Limb (tissue), 2 donors: ENCODE measurements around the gene PPP1R17.

ENCODE experiments used
- DNase-seq, 2 donors: peaks; one replicate each; pipeline ENCODE4 v3.0.0-alpha.2; 2016; ENCODE audit errors: extremely low spot score in 2 of 2

The PPP1R17 gene

DNA sequence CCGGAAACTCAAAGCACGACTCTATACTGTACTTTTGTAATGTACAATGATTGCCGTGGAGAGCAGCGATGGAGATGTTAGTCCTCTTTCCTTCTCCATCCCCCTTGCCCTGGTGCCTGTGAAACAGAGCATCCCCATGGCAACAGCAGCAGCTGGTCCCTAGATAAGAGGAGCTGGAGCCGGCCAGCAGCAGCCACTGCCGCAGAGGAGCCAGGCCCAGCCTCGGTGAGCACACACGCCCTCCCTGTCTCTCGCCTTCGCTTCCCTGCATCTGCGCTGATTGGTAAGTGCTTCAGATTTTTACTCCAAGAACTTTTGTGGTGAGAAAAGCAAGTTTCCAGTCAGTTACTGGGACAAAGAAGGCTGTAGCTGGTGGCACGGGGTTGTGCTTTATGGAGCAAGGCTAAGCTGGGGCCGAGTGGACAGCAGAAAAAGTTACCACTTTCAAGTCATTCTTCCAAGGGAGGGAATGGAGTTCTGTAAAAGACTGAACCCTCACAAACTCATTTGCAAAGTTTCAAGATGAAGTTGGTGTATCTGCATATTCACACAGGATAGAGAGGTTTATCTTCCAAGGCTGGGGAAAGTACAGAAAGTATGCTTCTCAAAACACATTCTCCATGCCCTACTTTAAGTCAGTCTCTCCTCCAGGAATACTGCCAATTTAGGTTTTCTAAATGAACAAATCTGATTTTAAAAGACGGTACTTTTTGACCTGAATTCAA, at the start of gene PPP1R17:
Gene PPP1R17, plus strand, starts transcription at position 192 of the 725 bp plus-strand sequence. CDS start 5,227 bp downstream, outside the sequence.
- peak in 1 of 2 donors; percentile 44 for DNase-seq

DNA sequence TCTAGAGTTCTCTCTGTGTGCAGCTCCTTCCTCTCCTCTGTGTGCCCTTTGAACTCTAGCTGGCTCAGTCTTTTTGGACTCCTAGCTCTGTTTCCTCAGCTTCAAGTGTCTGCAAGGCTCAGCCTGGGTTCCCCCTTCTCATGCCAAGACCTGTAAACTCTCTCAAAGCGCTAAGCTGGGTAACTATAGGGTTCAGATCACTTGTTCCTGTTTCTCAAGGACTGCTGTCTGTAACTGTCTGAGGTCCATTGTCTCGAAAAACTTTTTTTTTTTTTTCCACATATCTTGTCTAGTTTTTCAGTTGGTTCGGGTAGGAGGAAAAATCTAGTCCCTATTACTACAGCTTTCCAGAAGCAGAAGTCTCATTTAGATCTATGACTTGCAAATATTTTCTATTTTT, 46.6 kb upstream of the PPP1R17 start:
- no peak for DNase-seq

DNA sequence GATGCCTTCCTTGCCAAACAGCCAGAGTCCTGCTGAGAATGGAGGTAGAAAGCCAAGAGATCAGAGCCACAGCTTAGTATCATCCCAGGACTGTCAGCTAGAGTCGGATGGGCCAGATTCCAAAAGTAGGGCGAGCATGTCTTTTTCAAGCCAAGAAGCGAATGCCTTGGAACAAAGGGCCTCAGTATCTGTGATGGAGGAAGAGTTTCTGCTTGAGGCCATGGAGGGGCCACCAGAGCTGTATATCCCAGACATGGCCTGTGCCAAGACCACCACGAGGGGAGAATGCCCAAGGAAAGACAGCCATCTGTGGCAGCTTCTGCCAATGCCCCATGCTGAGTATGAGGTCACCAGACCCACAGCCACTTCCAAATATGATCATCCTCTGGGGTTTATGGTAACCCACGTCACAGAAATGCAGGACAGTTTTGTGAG, 44.3 kb upstream of the PPP1R17 start:
- no peak for DNase-seq

DNA sequence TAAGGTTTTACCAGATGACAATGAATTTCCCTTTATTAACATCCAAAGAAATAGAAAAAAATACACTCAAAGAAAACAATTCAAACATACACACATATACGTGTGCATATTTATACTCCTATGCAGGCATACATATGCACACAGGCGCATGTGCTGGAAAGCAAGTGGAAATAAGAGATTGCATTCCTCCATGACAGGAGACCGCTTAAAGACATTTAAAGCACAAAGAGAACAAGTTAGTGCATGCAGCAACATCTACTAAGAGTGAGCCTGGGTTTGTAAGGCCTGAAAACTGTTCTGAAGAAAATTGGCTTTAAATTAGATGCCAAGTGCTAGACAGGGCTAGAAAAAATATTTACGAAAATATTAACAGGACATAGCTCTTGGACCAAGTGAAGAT, 40.1 kb upstream of the PPP1R17 start:
- DNase-seq = no peak

DNA sequence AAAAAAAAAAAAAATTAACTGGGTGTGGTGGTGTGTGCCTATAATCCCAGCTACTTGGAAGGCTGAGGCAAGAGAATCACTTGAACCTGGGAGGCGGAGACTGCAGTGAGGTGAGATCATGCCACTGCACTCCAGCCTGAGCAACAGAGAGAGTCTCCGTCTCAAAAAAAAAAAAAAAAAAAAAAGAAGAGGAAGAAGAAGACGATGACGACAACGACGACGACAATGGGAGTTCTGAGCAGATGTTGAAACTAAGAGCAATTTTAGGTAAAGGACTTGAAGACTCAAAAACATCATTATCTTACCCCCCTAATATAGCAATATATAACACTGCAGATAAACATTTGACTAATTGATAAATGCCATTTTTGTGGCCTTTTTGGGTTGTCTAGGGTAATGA, 39.5 kb upstream of the PPP1R17 start:
- no peak for DNase-seq

DNA sequence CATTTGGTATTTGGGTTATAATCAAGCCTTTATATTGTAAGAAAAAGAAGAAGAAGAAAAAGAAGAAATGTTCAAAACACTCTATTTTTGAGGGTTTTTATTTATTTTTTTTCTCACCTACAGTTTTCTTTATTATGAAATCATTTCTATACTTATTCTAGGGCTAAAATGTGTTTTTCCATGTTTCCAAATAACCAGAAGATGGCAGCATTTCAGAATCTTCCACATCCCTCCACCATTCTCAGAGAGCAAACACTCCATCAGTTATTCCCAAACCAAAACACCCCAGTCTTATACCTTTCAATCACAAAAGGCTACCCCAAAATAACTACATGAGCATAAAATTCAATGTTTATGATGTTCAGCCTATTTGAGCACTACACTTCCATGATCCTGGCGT, 38.7 kb upstream of the PPP1R17 start:
- DNase-seq = no peak

DNA sequence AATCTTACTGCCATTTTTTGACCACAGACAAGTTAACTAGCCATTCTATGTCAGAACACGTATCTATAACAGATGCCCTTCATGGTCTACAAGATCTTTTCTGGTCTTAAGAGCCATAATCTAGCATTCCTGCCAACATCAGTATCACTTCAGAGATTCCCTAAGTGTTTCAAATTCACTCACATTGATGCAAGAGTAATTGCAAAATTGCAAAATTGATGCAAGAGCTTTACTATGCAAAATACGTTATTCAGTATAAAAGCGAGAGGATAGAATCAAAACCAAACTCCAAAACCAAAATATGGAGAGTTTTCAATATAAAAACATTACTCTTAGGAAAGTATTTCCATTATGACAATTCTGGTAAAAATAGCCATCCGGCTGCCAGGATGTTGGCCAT, 38.1 kb upstream of the PPP1R17 start:
- DNase-seq = no peak

DNA sequence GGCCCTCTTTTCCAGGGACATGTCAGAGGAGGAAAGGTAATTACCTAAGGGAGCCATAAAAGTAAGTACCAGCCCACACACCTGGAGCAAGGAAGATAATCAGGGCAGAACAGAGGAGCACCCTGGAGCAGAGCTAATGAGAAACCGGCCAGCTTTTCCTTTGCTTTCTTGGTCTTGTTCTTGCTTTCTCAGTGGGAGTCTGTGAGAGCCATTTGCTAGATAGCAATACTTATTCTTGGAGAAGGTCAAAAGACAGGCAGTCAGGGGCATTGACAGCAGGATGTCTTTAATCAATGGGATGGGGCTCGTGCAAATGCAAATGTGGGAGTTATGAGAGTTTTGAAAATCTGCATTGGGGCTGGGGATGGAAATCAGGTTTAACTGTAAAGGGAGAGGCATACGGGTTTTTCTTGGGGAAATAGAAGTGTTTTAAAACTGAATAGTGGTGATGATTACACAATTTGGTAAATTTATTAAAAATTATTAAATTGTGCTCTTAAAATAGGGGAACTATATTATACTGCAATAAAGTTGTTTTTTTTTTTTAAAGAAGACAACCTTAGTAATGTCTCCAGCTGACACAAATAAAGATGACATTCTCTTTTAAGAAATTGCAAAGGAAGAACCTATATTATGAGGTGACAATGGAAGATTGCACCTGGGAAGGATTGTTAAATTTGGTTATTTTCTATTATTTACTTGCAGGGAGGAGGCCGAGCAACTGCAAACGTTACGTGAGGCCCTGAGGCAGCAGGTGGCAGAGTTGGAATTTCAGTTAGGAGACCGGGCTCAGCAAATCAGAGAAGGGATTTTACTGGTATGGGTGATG, 35.6 kb upstream of the PPP1R17 start:
- no peak for DNase-seq

DNA sequence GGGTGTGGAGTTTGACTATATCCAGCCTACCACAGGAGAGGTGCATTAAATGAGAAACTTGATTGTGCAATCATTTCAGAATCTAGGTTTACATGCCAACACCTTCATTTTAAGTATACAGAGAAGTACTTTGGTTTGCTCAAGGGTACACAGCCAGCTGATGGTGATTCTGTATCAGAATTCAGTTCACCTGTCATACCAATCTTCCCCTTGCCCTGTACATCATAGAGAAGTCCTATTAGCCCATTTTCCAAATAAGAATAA, 35.0 kb upstream of the PPP1R17 start:
- DNase-seq = no peak

DNA sequence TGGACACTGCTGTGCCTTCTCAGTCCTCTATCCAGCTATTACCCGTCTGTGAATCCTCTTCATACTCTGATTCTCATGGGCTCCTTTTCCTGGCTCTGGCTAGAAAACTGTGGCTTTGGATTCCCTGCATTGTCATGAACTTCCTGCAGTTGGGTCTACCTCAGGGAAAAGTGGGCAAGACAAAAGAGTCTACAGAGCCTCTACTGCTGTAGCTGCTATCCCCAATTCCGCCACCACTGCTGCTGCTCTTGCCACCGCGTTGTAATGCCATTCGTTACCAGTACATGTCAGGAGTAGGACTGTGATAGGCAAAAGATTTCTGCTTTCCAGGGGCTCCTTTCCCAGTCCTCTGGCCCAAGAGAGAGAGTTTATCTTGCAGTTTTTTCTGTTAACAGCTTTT, 23.9 kb upstream of the PPP1R17 start:
- DNase-seq = no peak

DNA sequence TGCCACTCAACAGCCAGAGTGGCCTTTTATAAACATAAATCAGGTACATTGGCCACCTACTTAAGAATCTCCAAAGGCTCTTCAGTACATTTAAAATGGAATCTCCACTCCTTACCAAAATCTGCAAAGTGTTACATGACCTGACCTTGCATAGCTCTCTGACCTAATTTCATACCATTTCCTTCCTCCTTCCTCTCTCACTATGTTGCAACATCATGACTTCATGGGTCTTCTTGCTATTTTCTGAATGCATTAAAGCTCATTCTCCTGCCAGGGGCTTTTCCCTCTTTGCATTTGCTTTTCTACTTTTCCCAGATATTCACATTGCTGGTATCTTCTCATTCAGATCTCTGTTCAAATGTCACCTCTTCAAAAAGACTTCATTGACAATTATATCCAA, 22.1 kb upstream of the PPP1R17 start:
- no peak for DNase-seq

DNA sequence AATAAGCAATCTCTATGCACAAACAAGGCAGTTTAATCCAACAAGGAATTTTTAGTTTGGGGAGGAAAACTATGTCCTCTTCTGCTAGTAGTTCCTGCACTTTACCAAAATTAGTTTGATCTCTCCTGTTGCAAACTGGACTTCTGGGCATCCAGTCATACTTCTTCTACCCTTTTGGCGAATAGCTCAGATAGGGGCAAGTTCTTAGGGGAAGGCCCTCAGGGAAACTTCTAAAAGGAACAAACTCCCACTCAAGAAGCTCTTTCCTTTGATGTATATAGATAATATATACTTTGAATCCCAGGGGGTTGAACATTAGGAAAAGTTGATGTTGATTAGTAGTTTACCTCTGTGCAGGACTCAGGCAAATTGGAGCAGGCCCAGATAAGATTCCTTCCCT, 21.5 kb upstream of the PPP1R17 start:
- DNase-seq = no peak

DNA sequence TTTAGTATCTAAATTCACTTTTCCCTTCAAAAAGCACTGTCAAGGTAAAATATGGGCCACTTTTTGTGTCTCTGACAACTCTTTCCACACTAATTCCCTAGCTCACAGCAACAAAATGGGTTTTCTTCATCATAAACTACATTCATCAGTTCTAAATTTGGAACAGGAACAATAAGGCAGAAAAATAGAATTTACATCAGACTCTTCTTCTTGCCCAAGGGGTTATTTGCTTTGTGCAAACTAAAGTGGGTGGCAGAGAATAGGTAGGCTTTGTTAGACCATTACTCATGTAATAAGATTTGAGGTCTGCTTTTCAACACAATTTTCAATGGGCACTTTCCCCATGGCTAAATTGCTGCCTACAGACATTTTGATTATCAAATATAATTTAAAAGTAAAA, 17.6 kb upstream of the PPP1R17 start:
- no peak for DNase-seq

DNA sequence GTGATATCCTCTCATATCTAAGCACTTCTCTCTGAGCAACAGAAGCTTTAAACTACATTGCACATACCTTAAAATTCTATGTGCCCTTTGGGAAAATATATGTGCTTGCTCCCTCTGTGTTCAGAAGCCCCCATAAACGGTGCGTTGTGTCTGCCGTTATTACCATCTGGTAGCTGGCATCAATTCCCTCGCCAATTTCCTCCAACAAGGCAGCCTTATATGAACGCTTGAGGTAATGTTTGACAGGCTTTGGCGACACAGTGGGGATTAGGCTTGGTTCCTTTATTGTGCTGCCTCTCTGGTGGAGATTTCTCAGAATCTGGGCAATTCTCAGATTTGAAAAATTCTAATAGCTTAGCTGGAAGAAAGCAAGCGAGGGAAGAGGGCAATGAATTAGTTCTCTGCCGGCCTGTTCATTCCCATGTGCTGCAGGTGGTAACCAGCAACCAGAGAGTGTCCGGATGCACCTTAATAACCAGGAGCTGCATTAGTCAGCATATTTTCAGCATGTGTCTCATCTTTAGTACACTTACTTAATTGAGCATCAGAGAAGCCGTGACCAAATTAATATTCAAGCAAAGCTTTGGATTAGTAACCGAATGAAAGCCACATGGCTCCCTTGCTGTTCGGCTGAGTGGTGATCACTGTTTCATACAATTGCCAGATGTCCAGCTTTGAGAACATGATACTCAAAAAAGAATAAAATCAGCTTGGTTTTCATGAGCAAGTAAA, 7.3 kb upstream of the PPP1R17 start:
- no peak for DNase-seq

DNA sequence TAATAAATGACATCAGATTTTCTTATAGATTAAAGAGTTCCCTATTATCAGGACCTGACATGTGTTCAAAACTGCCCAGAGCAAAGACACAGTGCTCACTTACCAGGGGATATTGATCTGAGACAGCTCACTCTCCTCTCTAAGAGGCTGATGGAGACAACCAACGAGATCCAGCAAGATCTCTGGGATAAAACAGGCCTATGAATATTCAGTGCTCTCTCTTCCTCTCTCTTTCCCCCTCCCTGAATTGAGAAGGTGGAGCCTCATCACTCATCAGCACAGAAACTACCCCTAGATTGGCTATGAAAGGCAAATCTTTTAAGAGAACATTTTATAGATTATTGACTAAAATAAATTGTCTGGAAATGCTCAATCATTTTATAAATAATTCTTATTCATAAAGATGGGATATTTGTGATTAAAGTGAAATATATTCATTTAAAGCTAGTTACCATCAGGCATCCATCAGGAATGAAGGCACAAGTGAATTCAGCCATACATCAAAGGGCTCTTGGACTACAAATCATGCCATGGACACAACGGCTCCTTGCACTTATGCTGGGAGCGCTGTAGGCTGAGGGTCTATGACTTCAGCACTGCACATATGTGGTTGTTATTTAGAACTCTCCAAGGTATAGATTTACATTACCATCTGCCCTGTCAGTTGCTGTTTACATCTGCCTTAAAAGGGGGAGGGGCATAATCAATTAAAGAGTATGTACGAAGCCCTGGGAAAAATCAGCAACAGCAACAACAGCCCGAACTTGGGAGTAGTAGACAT, 3.4 kb upstream of the PPP1R17 start:
- DNase-seq = no peak

DNA sequence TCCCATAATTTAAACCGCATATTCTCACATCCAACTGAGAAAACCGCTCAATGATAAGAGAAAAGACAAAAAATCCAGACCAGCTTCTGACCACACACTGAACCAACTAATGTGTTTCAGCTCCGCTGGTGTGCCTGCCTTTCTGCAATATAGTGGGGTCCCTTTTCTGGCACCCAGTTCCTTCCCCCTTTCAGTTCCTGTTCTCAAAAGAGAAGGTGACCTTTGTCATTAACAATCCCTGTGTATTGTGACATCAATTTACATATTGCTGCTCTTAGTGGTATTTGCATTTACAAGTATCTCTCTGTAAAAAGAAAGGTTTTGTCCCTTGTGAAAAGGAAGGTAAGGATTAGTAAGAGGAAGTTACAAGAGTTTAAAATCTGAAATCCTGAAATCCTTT, 1.4 kb downstream of the PPP1R17 start:
- no peak for DNase-seq

DNA sequence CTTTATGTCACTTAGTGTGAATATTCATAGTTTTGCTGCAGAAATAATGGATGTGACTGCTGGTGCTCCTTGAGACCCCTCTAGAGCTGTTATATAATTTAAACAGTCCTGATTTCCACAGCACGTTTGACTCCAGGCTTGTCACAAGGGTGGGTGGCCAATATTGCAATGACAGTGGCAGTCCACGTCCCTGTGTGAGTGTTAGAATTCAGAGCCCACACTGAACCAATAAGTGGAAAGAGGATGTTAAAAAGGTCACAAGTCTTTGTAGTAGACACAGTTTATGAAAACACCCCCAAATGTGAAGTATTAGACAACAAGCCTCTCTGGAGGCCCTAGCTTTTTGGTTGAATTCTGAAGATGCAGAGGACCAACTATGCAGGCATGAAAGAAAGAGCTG, 2.0 kb downstream of the PPP1R17 start:
- DNase-seq = no peak

DNA sequence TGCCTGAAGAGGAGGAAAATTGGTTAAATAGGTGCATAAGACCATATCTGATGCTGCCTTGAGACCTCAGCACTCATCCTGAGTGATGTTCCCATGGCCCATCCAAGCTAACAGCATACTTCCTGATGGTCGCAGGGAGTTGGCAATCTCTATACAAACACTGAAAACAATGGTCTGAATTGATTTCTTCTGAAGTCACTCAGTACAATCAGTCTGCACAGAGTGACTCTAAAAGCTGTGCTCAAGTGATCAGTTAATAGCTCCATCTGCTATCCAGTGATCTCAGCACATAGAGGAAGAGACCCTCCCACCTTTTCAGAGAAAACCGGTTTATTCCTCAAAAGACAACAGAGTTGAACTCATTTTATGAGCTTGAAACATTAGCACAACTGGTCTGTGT, 3.9 kb downstream of the PPP1R17 start:
- DNase-seq = no peak

DNA sequence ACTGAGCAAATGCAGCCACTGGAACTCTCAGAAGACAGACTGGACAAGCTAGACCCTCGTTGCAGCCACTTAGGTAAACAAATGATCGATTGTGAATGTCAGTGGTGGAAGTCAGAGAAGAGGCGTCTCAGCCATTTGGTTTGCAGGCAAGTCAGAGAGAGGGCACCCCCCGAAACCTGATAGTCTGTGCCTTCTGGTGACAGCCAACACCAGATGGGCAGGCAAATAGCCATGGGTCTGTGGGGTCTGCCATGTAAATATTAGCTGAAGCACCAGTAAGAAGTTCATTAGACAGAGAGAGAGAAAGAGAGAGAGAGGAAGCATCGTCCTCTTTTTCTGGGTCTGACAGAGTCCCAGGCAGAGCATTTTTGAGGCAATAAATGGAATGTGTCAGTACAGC, 5.4 kb downstream of the PPP1R17 start:
- no peak for DNase-seq

DNA sequence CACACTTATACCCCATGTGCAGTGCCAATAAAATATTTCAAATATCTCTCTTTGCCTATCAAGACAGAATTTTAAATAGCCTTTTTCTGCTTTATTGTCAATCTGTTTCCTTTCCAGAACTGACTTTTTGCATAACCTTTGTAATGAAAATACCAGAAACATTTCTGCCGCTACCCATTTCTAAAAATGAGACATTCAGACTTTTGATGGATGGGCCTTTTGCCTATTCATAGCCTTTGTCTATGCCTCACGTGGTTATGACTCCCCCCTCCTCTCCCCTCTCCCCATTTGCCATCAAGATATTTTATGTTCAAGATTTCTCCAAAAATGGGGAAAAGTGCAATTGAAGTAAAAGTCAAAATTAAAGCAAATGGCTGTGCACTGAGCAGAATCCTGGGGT, 5.9 kb downstream of the PPP1R17 start:
- DNase-seq = no peak

DNA sequence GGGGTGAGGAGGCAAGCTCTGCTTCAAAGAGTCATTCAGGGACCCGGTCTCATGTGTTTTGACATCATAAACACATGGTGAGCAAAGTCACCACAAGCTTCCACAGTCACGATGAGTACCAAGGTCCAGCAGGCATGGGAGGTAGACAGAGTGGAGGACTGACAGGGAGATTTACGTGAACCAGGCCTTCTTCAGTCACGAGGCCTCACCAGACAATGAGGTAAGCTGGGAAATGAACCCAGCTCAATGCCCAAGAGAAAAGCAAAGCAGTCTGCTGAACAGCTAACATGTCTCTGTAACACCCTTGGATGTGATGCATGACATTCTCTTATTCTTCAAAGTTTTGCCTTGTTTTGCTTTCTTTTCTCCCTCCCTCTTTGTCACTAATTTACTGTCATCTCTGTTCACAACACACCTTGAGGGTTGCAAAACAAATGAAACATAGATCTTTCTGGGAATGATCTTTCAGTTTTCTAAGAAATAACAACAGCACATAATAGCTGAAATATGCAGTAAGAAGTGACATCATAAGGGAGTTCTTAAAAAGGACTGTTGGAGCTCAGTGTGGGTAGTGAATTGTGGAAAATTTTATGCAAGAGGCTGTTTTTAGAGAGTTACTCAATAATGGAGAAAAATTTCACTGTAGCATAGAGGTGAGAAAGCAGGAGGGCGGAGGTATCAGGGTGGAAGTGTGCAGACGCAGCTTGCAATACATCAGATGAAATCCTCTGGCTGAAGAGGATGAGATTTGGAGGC, 9.0 kb downstream of the PPP1R17 start:
- peak in 1 of 2 donors; percentile 24 for DNase-seq
